GM12874 (cell line): ENCODE data around the gene KLHL30.
A peak's percentile ranks its signal among the peaks of the same experiment; 100 is the strongest.

Source experiments
- CTCF ChIP-seq: IDR thresholded peaks from 2 replicates; pipeline ENCODE4 v1.5.1; 2011; ENCODE audit warnings: low read depth, mild to moderate bottlenecking, control low read depth, low read length, moderate library complexity; ENCODE audit not compliant: insufficient read depth

KLHL30 gene

GRCh38 chr2:238104691-238105371, 33.6 kb upstream of the KLHL30 start:
- no peak for TF ChIP-seq CTCF

GRCh38 chr2:238105506-238106338, 32.7 kb upstream of the KLHL30 start:
- no peak for TF ChIP-seq CTCF

- 0 out of 2 replicates have a peak, but pooled peaks have one; percentile 7 for TF ChIP-seq CTCF
These were observed 32.1 kb upstream of the KLHL30 start for GRCh38 chr2:238106339-238106697.

GRCh38 chr2:238106698-238107524, 31.6 kb upstream of the KLHL30 start:
- peak; percentile 60 for TF ChIP-seq CTCF

- no peak for TF ChIP-seq CTCF
These were observed 30.7 kb upstream of the KLHL30 start for GRCh38 chr2:238107525-238108422.

- no peak for TF ChIP-seq CTCF
These were observed 29.9 kb upstream of the KLHL30 start for GRCh38 chr2:238108423-238109183.
